Endodermal cell (in vitro differentiated cells): ENCODE results near the gene RXFP4. TPM values are rescaled to one million over a fixed set of nuclear protein-coding genes. Genes with fewer than 3 reads are reported as not detected.

Source experiments
- DNase-seq: peaks from one replicate; pipeline ENCODE4 v3.0.0-alpha.2; 2017
- H3K27ac ChIP-seq: 2 replicates; pipeline ENCODE4 v1.5.1; 2013; ENCODE audit warnings: mild to moderate bottlenecking, low read depth, low read length, moderate library complexity
- H3K27me3 ChIP-seq: 2 replicates; pipeline ENCODE4 v1.6.1; 2013; ENCODE audit warnings: mild to moderate bottlenecking, low read length, moderate library complexity; ENCODE audit not compliant: insufficient read depth, control insufficient read depth, poor library complexity, severe bottlenecking
- H3K36me3 ChIP-seq: 2 replicates; pipeline ENCODE4 v1.7.0; 2013; ENCODE audit warnings: mild to moderate bottlenecking, low read length, moderate library complexity; ENCODE audit not compliant: control insufficient read depth, insufficient read depth
- H3K4me1 ChIP-seq: one replicate; pipeline ENCODE4 v1.7.0; 2013; ENCODE audit warnings: low read length; ENCODE audit not compliant: control insufficient read depth, insufficient read depth
- H3K4me3 ChIP-seq: 2 replicates; pipeline ENCODE4 v1.5.1; 2013; ENCODE audit warnings: mild to moderate bottlenecking, low read length, moderate library complexity
- H3K9ac ChIP-seq: 2 replicates; pipeline ENCODE4 v1.6.1; 2013; ENCODE audit warnings: mild to moderate bottlenecking, low read length, moderate library complexity; ENCODE audit not compliant: poor library complexity, severe bottlenecking; ENCODE audit errors: extremely low read depth
- H3K9me3 ChIP-seq: 2 replicates; pipeline ENCODE4 v1.6.1; 2013; ENCODE audit warnings: mild to moderate bottlenecking, low read length, moderate library complexity; ENCODE audit not compliant: control insufficient read depth
- H3K27ac Mint-ChIP-seq: 2 replicates; pipeline ENCODE4 v1.8.0; 2020; ENCODE audit warnings: mixed read lengths
- H3K27me3 Mint-ChIP-seq: 2 replicates; pipeline ENCODE4 v1.8.0; 2021; ENCODE audit warnings: mild to moderate bottlenecking, mixed read lengths; ENCODE audit not compliant: insufficient read depth
- H3K36me3 Mint-ChIP-seq: 2 replicates; pipeline ENCODE4 v1.8.0; 2020; ENCODE audit warnings: low read depth, mixed read lengths
- H3K4me1 Mint-ChIP-seq: 2 replicates; pipeline ENCODE4 v1.8.0; 2020; ENCODE audit warnings: mixed read lengths
- H3K4me3 Mint-ChIP-seq: 2 replicates; pipeline ENCODE4 v1.8.0; 2020; ENCODE audit warnings: mild to moderate bottlenecking, moderate library complexity, mixed read lengths
- H3K9me3 Mint-ChIP-seq: 2 replicates; pipeline ENCODE4 v1.8.0; 2020; ENCODE audit warnings: mild to moderate bottlenecking, mixed read lengths
- CTCF ChIP-seq: fragments of 200-600 bp; sonication (generic); conservative IDR thresholded peaks from 2 replicates; pipeline ENCODE4 v1.5.0; 2021; ENCODE audit warnings: antibody characterized with exemption, mild to moderate bottlenecking
- WGBS, 2 experiments: methylation state at CpG; one replicate each; pipeline versions ENCODE4 v1.1.5 to v1.1.7; 2013; ENCODE audit warnings: missing lambda C conversion rate in 2 of 2, mixed read lengths in 1 of 2; ENCODE audit not compliant: insufficient coverage in 1 of 2, insufficient read length in 1 of 2; 5-methylcytosine and 5-hydroxymethylcytosine counted together
- total RNA-seq, 2 donors: library from RNA; stranded (reverse); fragmentation: NEBNext Ultra II Directional in 1 of 2; extraction: Animal tissue kit (Norgen Biotek cat#: 25700) in 1 of 2; gene quantifications; 2 replicates in 1 of 2; 3 replicates in 1 of 2; pipeline ENCODE4 v1.2.1, GENCODE V29; 2021

RXFP4 gene
- total RNA-seq, 2 donors from 2014 or later = not detected

DNA sequence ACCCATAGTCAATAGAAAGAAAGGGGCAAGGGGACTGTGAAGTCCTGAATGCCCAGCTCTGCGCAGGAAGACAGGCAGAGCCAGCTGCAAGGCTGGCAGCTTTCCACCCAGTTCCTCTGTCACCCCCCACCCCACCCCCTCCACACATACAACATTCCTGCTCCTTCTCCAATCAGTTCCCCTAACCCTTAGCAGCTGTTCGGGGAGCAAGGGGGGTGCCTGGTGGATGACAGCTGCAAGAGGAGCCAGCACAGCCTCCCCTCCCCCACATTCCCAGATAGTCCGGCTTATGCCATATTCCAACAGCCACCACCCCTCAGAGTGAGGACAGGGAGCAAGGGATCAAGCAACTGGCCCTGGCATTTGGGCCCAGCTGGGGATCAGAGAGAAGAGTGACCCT is 27.2 kb downstream of the RXFP4 start:
- no peak for TF ChIP-seq CTCF
- Histone ChIP-seq H3K9me3 (no peaks in the 10 kb centered on the region), H3K36me3 (peaks cover 76% of the 10 kb centered on the region), H3K4me3 (no peak overlapping the region), H3K4me1 (peaks cover 46% of the 10 kb centered on the region), H3K9ac (peak overlapping the region; percentile 3), H3K27ac (peak overlapping the region; percentile 92), H3K27me3 (no peaks in the 10 kb centered on the region)
- WGBS, 2 experiments = 96% methylated on average over 3 of the region's 3 CpGs; no CpG with 5 or more reads in 1 of the 2 experiments
- Mint-ChIP-seq H3K9me3 (no peaks in the 10 kb centered on the region), H3K4me3 (no peak overlapping the region), H3K27ac (no peak overlapping the region), H3K36me3 (peaks cover 66% of the 10 kb centered on the region), H3K27me3 (no peaks in the 10 kb centered on the region), H3K4me1 (peaks cover 65% of the 10 kb centered on the region)
- DNase-seq = no peak

DNA sequence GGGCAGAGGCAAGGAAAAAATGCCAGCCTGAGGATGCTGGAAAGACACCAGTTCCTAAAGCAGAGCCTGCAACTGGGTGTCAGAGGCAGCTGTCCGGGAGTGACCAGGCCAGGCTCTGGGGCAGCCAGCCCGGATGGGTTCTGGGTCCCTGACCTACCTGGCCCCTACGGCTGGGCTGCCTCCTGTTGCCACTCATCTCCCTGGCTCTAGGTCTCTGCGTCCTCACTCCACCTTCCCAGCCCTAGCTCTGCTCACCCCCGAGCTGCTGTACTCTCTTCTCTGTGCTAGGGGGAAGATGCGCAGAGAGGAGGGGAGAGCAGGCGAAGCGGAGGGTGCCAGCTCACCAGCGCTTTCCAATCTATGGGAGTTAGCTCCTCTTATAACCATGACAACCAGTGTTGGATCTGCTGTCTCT is 27.9 kb downstream of the RXFP4 start:
- peaks cover 50% of the 10 kb centered on the region for H3K4me1 ChIP-seq
- Mint-ChIP-seq H3K27ac (peak overlapping the region; percentile 67), H3K4me3 (no peak overlapping the region), H3K4me1 (peaks cover 71% of the 10 kb centered on the region), H3K27me3 (no peaks in the 10 kb centered on the region), H3K36me3 (peaks cover 68% of the 10 kb centered on the region), H3K9me3 (no peaks in the 10 kb centered on the region)
- H3K36me3 ChIP-seq = peaks cover 79% of the 10 kb centered on the region
- WGBS, 2 experiments = 90 to 96% methylated on average over 5 to 8 of the region's 9 CpGs
- no peak overlapping the region for H3K9ac ChIP-seq
- TF ChIP-seq CTCF = no peak
- no peak for DNase-seq
- H3K4me3 ChIP-seq = no peak overlapping the region
- no peaks in the 10 kb centered on the region for H3K27me3 ChIP-seq
- H3K9me3 ChIP-seq = no peaks in the 10 kb centered on the region
- peak overlapping the region; percentile 92 for H3K27ac ChIP-seq

GRCh38 chr1:155970531-155971167 is 29.2 kb downstream of the RXFP4 start:
- H3K9me3 Mint-ChIP-seq = no peaks in the 10 kb centered on the region
- peaks cover 55% of the 10 kb centered on the region for H3K36me3 Mint-ChIP-seq
- 77 to 83% methylated on average over 10 to 11 of the region's 11 CpGs for WGBS, 2 experiments
- peaks cover 84% of the 10 kb centered on the region for H3K4me1 Mint-ChIP-seq
- no peaks in the 10 kb centered on the region for H3K27me3 ChIP-seq
- H3K36me3 ChIP-seq = peaks cover 70% of the 10 kb centered on the region
- no peak overlapping the region for H3K9ac ChIP-seq
- H3K27me3 Mint-ChIP-seq = no peaks in the 10 kb centered on the region
- H3K4me3 ChIP-seq = no peak overlapping the region
- peak overlapping the region; percentile 62 for H3K27ac ChIP-seq
- peaks cover 58% of the 10 kb centered on the region for H3K4me1 ChIP-seq
- H3K4me3 Mint-ChIP-seq = no peak overlapping the region
- peak overlapping the region; percentile 56 for H3K27ac Mint-ChIP-seq
- DNase-seq = no peak
- no peaks in the 10 kb centered on the region for H3K9me3 ChIP-seq
- no peak for TF ChIP-seq CTCF
